ENCODE measurements around the gene RANGAP1. TPM values are rescaled to one million over a fixed set of nuclear protein-coding genes. Genes with fewer than 3 reads are reported as not detected.
A peak's percentile ranks its signal among the peaks of the same experiment; 100 is the strongest.

RANGAP1 gene
- 100 to 1,000 TPM; 119 to 150 (median 121) TPM for total RNA-seq

GRCh38 chr22:41285820-41286638 is at the start of gene RANGAP1:
Gene RANGAP1 (minus strand): TSS chr22:41286187. CDS start chr22:41281044, 5,143 bp downstream.
- peak; percentile 96 to 99 for DNase-seq (ENCODE audit: low spot score in 2 of 2)
- H3K4me3 ChIP-seq (ENCODE audit: low read depth, poor library complexity, severe bottlenecking), result peak within 1 kb of the TSS; percentile 92
- WGBS, 2 donors, result 0 to 1% methylated on average over 24 to 77 of the region's 77 CpGs
- no peak for TF ChIP-seq CTCF (IDR thresholded peaks at IDR 0.05)
- TF ChIP-seq POLR2A (IDR thresholded peaks at IDR 0.05), result no peak
- intact Hi-C loops (cut with DNase I; ENCODE audit: low total_unique reads), result no loop called here

GRCh38 chr22:41334951-41335635 is 49.1 kb upstream of the RANGAP1 start:
- no peak for DNase-seq (ENCODE audit: low spot score in 2 of 2)
- H3K4me3 ChIP-seq (ENCODE audit: low read depth, poor library complexity, severe bottlenecking), result no peak overlapping the region
- TF ChIP-seq POLR2A (IDR thresholded peaks at IDR 0.05) (no peak), CTCF (IDR thresholded peaks at IDR 0.05) (no peak)
- intact Hi-C loops (cut with DNase I; ENCODE audit: low total_unique reads), result no loop called here
- WGBS, 2 donors, result 94 to 96% methylated on average over 11 of the region's 11 CpGs

- 87 to 89% methylated on average over 3 of the region's 3 CpGs for WGBS, 2 donors
- no peak for DNase-seq (ENCODE audit: low spot score in 2 of 2)
- H3K4me3 ChIP-seq (ENCODE audit: low read depth, poor library complexity, severe bottlenecking), result no peak overlapping the region
- TF ChIP-seq CTCF (IDR thresholded peaks at IDR 0.05) (no peak), POLR2A (IDR thresholded peaks at IDR 0.05) (no peak)
- intact Hi-C loops (cut with DNase I; ENCODE audit: low total_unique reads), result no loop called here
Observed at GRCh38 chr22:41334215-41334614, 48.2 kb upstream of the RANGAP1 start.

- intact Hi-C loops (cut with DNase I; ENCODE audit: low total_unique reads), result no loop called here
- no peak for TF ChIP-seq POLR2A (IDR thresholded peaks at IDR 0.05)
- TF ChIP-seq CTCF (IDR thresholded peaks at IDR 0.05), result no peak
Observed at GRCh38 chr22:41333806-41334205, 47.8 kb upstream of the RANGAP1 start.

GRCh38 chr22:41332217-41332939 is 46.4 kb upstream of the RANGAP1 start:
- WGBS, 2 donors, result 91 to 93% methylated on average over 15 of the region's 15 CpGs
- DNase-seq (ENCODE audit: low spot score in 2 of 2), result no peak
- H3K4me3 ChIP-seq (ENCODE audit: low read depth, poor library complexity, severe bottlenecking), result no peak overlapping the region
- TF ChIP-seq POLR2A (IDR thresholded peaks at IDR 0.05) (no peak), CTCF (IDR thresholded peaks at IDR 0.05) (no peak)
- intact Hi-C loops (cut with DNase I; ENCODE audit: low total_unique reads), result no loop called here

More at GRCh38 chr22:41333806-41334205, 47.8 kb upstream of the RANGAP1 start:
- H3K4me3 ChIP-seq (ENCODE audit: low read depth, poor library complexity, severe bottlenecking), result no peak overlapping the region
- no peak for DNase-seq (ENCODE audit: low spot score in 2 of 2)
- WGBS, 2 donors, result 93 to 96% methylated on average over 3 of the region's 3 CpGs

Data from lower leg skin (tissue), 4 donors.